Measurements from ENCODE around the gene AMPD3.

The AMPD3 gene

DNA sequence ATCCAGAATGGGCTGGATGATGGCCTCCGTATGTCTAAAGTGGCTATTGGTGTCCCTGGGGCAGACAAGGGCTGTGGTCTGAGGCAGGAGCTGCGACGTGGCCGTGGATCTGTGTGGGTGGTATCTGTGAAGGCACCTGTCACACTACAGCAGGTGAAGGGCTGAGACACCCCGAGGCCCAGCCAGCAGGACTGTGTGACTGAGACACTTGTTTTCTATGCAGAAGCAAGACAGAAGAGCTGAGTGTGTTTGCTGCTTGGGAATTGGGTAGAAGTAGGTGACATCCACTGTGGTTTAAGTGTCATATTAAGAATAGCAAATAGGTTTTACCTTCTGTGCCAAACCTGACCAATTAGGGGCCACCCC lies 35.0 kb downstream of the AMPD3 start:
- DNase-seq = no peak

DNA sequence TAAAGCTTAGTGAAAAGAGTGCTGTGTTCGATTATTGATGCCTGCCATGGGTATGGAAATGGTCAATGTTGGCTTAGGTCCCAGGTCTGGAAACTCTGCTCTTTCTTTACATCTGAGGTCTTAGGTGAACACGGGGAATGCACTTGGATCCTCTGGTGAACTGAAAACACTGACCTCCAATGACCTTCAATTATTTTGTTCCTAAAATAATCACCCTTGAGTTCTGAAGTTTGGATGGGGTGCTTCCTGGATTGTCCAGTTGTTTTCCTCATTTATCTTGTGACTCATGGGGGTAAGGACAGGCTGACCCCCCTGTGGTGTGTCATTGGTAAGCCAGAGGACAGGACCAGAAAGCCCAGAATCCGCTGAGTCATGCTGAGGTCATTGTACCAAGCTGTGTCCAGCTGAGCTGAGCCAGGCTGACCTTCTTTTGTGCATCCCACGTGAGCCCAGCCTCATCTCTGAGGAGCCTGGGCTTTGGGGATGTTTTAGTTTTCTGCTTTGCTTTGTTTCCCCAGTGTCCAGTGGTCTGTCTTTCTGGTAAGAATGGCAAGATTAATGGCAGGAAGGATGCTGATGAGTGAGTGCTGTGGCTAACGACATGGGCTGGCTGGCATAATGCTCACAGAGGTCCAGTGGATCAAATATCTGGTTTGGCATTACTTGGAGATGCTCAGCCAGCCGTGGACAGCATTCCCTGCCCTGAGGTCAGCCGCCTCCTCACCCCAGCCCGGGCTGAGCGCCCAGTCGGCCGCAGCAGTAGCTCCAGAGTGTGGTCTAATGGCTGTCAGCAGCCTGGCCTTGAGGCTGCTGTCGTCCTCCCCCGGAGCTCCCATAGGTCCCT lies 35.6 kb downstream of the AMPD3 start:
- DNase-seq = peak; percentile 66

DNA sequence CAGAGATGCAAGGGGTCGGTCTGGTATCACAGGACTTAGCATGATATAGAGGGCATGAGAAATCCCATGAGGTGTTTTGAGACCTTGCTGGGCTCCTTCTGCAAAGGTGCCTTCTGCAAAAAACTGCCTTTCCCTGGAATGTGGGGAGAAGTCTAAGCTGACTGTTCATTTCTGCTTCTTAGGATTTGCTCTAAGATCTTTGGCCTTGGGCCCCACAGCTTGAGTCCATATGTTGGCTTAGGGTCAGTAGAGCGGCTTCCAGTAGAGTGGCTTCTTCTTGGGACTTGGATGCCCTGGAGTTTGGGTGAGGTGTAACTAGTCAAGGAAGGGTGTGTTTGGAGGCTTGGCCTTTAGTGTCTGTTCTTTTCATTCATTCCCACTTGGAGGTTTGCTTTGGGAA lies 37.0 kb downstream of the AMPD3 start:
- no peak for DNase-seq

DNA sequence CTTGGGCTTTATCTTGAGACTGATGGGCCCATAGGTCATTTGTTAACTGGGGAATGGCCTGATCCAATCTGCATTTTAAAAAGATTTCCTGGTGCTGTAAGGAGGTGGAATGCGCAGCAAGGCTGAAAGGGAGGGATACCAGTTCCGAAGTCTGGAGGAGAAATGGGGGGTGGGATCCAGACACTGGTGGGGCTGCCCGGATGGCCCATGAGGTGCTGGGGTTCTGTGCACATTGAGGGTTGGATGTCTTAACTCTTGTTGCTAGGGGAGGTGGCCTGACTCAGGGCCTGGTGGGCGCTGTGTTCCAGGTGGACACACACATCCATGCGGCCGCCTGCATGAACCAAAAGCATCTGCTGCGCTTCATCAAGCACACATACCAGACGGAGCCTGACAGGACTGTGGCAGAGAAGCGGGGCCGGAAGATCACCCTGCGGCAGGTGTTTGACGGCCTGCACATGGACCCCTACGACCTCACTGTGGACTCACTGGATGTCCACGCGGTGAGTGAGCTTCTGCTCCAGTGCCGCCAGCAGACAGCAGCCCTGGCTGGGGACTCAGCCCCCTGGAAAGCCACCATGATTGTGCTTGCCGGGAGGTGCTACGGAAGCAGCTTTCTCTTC lies 38.1 kb downstream of the AMPD3 start:
- no peak for DNase-seq

DNA sequence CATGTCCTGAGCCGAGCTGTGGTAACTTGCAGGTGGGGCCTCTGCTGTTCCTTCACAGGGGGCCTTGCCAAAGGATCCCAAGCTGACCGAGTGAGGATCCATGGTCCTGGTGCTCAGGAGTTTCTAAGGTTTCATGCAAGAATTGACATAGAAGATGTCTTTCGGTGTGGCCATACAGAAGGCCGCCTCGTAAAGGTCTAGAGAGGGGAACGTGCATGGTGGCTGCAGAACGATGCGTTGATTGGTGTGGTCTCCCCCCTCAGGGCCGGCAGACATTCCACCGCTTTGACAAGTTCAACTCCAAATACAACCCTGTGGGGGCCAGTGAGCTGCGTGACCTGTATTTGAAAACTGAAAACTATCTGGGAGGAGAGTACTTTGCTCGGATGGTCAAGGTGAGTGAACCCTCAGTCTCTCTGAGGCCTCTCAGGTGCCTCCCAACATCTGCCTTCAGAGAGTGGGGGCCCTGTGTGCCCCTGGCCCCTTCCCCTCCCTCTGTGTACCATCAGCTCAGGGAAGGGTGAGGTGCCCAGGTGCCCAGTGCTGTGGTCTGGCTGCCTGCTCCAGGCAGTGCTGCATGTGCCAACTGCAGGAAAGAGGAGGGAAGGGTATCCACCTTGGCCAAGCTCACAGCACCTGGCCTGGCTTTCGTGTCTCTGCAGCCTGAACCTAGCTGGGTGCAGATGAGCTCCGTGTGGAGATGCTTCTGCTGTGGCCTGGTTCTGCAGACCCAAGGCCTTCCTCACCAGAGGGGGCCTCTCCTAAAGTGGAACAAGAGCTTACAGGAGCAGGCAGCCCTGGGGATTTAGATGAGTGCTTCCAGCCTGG lies 39.8 kb downstream of the AMPD3 start:
- no peak for DNase-seq

DNA sequence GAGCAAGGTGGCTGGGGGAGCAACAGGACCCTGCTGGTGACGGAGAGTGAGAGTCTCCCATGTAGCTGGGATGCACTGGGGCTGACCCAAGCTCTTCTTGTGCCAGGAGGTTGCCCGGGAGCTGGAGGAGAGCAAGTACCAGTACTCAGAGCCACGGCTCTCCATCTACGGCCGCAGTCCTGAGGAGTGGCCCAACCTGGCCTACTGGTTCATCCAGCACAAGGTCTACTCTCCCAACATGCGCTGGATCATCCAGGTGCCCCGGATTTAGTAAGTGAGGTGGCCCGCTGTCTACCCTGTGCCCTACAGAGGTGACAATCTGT lies 40.4 kb downstream of the AMPD3 start:
- DNase-seq = no peak

DNA sequence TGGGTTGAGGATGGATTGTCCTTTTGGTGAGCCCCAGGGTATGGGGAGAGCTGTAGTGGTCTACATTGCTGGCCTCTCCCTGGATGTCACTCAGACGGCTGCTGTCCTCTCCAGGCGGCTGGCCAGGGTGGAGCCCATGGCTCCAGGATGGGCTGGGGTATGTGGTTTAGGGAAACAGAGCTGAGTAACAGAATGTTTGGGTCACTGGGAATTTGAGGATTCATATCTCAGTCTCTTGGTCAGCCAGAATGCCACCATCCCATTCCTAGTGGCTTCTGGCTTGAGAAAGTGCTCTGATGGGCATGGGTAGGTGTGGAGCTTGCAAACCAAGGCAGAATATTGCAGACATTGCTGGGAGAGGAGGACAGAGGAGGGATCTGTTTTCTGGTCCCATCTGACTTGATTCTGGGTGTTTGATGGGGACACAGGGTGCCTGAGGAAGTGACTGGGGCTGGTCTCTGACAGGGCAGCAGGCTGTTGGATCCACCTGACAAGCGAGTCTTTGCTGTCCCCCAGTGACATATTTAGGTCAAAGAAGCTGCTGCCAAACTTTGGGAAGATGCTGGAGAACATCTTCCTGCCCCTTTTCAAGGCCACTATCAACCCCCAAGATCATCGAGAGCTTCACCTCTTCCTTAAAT lies 41.4 kb downstream of the AMPD3 start:
- no peak for DNase-seq

DNA sequence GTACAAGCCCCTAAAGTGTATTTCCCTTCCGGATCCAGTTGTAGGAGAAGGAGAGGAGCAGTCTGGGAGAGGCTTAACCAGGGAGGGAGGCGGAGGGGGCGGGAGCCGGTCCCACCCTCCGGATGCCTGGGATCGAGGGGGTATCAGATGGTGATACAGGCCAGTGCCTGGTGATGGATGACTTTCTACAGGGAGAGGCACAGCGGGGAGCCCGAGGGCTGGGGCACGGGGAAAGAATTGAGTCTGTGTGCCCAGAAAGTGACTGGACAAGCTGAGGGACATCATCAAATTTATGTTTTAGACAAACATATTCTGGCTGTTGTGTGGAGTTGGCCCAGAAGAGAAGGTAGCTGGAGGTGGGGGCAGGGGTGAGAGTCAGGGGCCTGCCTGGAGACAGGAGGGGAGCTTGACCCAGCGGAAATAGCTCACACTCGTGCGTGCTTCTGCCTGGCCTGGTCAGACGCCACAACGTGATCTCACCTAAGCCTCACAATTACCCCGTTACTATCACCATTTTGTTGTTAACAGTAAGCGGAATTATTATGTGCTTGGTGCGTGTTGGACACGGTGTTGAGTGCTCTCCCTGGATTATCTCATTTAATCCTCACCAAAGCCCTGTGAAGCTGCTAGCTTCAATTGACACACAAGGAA lies 42.4 kb downstream of the AMPD3 start:
- no peak for DNase-seq

DNA sequence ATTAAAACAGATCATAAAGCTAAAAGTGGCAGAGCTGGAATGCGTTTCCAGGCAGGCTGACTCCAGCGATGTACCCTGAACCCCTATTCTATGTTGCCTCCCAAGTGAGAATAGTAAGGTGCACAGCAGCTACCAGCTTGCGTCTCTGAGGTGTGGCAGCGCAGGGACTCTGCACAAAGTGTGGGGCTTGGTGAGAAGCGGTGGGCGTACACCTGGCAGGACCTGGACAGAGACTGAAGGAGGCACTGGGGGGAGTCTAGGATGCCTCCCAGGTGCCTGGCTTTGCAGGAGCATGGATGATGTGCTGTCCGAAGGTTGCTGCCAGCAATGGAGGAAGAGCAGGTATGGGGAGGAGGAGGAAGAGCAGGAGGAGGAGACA lies 42.9 kb downstream of the AMPD3 start:
- DNase-seq = no peak

DNA sequence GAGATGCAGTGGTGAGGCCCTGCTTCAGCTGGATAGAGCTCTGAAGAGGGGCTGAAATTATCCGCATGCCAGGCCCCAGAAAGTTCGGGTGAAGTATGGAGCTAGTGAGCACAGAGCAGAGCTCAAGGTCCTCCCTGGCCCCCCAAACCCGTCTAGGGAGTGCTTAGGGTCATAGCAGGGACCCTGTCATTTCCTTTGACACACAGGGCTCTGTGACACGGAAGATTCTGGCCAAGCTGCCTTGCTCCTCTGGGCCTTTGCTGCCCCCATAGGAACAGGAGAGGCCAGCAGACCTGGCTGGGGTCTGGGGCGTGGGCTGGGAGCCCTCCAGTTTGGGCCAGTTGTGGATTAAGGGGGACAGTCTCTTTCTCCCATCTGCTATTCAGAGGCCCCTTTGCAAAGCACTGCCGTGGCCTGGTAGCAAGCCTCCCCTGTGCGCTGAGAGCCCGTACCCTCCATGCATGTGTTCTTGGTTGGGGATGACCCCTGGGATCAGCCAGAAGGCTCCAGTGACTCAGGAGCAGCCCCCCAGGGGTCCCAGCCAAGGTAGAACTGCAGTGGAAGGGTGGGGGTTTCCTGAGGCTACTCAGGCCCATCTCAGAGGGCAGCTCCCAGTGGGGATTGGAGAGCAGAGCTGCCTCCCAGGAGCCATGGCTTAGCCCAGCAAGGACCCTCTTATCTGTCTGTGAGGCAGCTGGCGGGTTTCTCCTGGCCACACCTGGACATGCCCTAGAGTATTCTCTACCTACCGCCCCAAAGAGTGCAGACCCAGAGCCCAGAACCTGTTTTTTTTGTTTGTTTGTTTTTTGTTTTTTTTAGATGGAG lies 43.6 kb downstream of the AMPD3 start:
- no peak for DNase-seq

DNA sequence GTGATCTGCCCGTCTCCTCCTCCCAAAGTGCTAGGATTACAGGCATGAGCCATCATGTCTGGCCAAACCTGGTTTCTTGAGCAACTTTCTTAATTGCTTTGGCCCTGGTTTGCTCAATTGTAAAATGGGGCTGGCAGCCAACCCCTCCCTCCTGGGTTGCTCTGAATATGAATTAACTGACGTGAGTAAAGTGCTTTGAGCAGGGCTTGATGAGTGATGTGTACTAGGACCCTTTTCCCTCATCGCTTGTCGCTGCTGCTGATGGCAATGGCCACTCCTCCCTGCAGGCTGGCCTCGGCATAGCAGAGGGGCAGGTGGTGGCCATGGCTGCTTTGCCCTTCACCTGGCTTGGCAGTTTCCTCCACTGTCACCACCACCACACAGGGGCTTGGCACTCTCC lies 44.4 kb downstream of the AMPD3 start:
- DNase-seq = no peak

DNA sequence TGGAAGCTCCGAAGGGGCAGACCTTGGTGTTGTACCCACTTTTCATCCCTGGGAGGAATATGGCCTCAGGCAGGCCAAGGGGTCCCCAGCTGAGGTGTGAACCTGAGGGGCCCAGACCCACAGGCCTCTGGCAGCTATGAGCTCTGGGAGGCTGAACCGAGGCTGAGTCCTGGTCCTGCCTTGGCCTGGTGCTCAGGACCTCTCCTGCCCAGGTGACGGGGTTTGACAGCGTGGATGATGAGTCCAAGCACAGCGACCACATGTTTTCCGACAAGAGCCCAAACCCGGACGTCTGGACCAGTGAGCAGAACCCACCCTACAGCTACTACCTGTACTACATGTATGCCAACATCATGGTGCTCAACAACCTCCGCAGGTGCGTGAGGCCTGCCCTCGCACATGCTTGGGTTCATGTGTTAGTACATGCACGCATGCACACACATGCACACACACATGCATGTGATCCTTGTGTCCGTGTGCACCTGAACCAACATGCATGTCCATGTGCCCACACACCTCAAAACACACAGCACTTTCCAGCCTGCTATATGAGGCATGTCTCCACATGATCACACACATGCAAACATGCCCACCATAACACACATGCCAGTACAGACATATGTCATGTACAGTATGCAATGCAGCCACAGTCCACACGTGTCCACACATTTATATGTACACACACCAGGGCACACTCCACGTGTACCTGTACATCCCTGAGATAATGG lies 45.0 kb downstream of the AMPD3 start:
- DNase-seq = no peak

DNA sequence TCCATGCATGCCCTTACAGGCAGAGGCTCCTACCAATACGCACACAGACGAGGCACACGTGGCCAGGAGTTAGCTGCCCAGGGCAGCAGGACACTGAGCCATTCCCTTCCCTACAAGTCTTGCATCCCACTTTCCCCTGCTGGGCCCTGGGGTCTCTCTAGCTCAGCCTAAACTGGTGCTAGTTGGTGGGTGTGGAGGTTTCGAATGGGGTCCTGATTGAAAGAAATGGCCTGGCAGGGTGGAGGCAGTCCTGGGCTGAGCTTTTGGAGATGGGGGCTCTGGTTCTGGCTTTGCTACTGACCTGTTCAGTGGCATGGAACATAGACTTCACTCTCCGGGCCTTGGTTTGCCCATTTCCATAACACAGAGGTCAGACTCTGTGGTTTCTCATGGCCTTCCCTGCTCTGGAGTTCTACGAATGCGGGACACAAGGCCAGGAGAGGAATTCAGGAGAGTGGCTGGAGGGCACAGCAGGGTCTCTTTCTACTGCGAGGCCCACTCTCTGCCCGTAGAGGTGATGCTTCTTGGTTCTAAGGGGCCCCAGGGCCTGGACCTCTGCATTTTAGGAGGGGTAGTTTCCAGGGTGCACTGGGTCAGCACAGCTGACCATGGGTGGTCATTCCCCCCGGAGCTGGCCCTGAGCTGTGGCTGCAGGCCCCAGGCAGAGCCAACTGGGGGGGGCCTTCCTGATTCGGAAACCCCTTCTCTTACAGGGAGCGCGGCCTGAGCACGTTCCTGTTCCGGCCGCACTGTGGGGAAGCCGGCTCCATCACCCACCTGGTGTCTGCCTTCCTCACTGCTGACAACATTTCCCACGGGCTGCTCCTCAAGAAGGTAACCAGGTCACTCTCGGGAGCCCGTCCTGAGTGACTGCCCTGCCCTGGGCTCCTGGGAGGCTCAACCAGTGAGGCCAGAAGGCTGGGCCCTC lies 46.0 kb downstream of the AMPD3 start:
- no peak for DNase-seq

DNA sequence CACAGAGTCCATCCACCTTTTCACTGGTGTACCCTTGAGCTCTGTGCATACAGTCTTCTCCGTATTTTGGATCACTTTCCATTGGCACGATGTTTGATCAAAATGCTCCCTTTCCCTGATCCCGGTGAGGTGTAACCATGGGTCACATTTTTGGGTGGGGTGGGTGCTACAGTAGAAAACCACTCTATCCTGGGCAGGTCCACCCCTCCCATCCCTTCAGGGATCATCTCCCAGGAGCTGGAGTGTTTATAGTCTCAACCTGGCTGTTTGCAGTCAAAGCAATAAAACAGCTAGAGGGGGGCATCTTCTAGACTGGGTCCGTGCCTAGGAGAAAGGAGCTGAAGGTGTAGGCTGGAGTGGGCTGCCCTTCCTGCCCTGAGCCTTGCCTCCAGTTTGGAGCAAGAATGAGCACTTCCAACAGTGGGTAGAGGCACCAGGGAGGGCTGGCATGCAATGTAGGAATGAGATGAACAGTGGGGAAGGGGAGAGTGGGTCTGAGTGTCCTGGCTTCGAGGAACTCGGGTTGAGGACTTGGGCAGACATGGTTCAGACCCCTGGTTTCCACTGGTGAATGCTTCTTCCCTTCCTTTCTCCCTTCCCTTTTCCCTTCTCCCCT lies 47.1 kb downstream of the AMPD3 start:
- no peak for DNase-seq

DNA sequence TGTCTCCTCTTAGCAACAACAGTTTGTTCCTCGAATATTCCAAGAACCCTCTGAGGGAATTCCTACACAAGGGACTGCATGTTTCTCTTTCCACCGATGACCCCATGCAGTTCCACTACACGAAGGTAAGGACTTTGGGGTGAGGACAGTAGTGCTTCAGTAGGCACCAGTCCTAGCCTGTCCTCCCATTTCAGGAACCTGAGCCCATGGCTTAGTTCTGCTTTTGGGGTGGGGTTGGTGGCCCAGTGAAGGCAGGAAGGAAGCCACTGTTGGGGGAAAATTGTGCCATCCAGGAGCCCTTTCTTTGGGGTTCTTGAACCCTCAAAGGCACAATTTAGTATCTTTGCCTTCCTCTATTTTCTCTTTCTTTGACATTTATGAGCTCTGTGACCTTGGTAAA lies 47.7 kb downstream of the AMPD3 start:
- DNase-seq = no peak

DNA sequence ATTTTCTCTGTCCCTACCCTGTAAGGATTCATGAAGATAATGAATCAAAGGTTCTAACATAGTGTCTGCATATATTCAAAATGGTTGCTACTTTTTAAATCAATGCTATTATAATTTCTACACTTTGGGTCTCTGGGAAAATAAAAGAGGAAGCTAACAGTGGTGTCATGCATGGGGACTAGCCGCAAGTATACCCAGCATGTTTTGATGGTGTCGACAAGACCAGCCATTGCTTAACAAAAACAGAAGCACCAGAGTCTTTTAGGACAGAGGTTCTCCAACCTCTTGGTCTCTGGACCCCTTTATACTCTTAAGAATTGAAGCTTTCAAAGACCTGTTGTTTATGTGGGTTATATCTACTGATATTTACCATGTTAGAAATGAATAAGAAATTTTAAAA lies 48.2 kb downstream of the AMPD3 start:
- no peak for DNase-seq

DNA sequence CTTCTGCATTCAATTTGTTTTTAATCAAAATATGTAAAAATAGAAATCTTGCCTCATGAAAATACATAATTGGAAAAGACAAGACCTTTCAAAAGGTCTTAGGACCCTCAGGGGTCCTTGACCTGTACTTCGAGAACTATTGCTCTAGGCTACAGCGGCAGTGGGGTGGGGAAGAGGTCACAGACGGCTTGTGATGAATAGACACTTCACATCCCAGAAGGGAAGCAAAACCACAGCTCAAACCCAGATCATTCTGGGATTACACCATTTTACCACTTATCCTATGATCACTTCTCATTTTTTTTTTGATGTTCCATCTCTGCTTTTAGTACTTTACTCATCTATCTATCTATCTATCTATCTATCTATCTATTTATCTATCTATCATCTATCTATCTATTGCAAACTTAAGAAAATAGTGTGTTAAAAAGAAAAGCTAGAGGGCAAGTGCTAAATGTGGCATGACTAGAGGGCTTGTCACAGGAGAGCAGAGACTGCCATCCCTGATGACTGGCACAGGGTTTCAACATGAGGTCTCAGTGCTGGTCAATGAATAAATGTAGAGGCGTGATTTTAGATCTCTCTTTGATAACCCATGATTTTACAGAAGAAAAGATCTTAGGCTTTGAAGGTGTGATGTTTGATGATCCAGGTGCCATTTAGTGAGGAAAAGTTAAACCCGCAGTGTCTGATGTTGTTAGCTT lies 48.9 kb downstream of the AMPD3 start:
- DNase-seq = no peak

DNA sequence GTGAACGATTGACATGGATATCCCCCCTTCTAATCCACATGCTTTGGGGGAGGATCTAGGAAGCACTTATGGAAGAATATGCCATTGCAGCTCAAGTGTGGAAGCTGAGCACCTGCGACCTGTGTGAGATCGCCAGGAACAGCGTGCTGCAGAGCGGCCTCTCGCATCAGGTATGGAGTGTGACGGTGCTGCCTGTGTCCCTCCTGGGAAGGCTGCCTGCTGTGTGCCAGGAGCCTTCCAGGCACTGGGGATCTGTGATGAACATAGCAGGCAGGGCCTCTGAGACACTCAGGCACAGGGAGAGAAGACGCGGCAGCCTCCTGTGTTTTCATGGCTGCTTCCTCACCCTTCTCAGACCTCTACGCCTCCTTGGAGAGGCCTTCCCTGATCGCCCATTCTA lies 49.4 kb downstream of the AMPD3 start:
- no peak for DNase-seq

Data from right hindlimb (tissue), 1 donor.